CD14-positive monocyte (primary cell): ENCODE measurements around the gene SIGLEC9. TPM values are rescaled to one million over a fixed set of nuclear protein-coding genes. Genes with fewer than 3 reads are reported as not detected.

Source experiments
- DNase-seq, 3 donors: peaks; one replicate each; pipeline ENCODE4 v3.0.0-alpha.2; 2011 to 2022
- H2AFZ ChIP-seq: 2 replicates; pipeline ENCODE4 v1.6.0; 2012; ENCODE audit warnings: mild to moderate bottlenecking, low read depth, low read length, inconsistent platforms; ENCODE audit not compliant: insufficient read depth, poor library complexity, severe bottlenecking
- H3K27ac ChIP-seq, 2 donors: 1 replicate in 1 of 2; 2 replicates in 1 of 2; pipeline ENCODE4 v1.5.1; 2012 to 2013; ENCODE audit warnings: low read length in 2 of 2, control low read depth in 1 of 2, inconsistent platforms in 1 of 2, low read depth in 1 of 2, mild to moderate bottlenecking in 1 of 2
- H3K27me3 ChIP-seq, 2 donors: one replicate each; pipeline versions ENCODE4 v1.6.0 to v1.6.1; 2011 to 2013; ENCODE audit warnings: low read length in 2 of 2; ENCODE audit not compliant: control insufficient read depth in 2 of 2, insufficient read depth in 2 of 2
- H3K36me3 ChIP-seq, 2 donors: replicated peaks in 1 of 2; 1 replicate in 1 of 2; 2 replicates in 1 of 2; pipeline versions ENCODE4 v1.5.1 to v1.6.1; 2012 to 2013; ENCODE audit warnings: low read length in 2 of 2, control low read depth in 1 of 2, inconsistent platforms in 1 of 2, mild to moderate bottlenecking in 1 of 2; ENCODE audit not compliant: insufficient read depth in 2 of 2, control insufficient read depth in 1 of 2
- H3K4me1 ChIP-seq, 2 donors: 1 replicate in 1 of 2; 2 replicates in 1 of 2; pipeline versions ENCODE4 v1.5.1 to v1.6.1; 2012 to 2013; ENCODE audit warnings: low read length in 2 of 2, control low read depth in 1 of 2, inconsistent platforms in 1 of 2, mild to moderate bottlenecking in 1 of 2, moderate library complexity in 1 of 2; ENCODE audit not compliant: insufficient read depth in 2 of 2, control insufficient read depth in 1 of 2
- H3K4me2 ChIP-seq: replicated peaks from 2 replicates; pipeline ENCODE3; 2012; ENCODE audit warnings: low read length, moderate library complexity, mild to moderate bottlenecking; ENCODE audit not compliant: poor library complexity, severe bottlenecking; ENCODE audit errors: extremely low read depth
- H3K4me3 ChIP-seq, 3 experiments: fragments of 200-600 bp in 1 of 3; sonication (generic) in 1 of 3; replicated peaks in 1 of 3; 1 replicate in 2 of 3; 2 replicates in 1 of 3; pipeline ENCODE4 v1.5.1; 2011 to 2013; ENCODE audit warnings: low read length in 3 of 3, mild to moderate bottlenecking in 3 of 3, control low read depth in 2 of 3, low read depth in 2 of 3, inconsistent platforms in 1 of 3, moderate library complexity in 1 of 3
- H3K79me2 ChIP-seq: 2 replicates; pipeline ENCODE4 v1.6.0; 2012; ENCODE audit warnings: mild to moderate bottlenecking, control low read depth, inconsistent platforms, low read length, moderate library complexity; ENCODE audit not compliant: insufficient read depth
- H3K9ac ChIP-seq: 2 replicates; pipeline ENCODE4 v1.6.0; 2017; ENCODE audit warnings: low read length, mild to moderate bottlenecking; ENCODE audit not compliant: insufficient read depth, poor library complexity, severe bottlenecking
- H3K9me3 ChIP-seq, 2 donors: replicated peaks in 1 of 2; 1 replicate in 1 of 2; 2 replicates in 1 of 2; pipeline versions ENCODE4 v1.5.1 to v1.6.1; 2012 to 2013; ENCODE audit warnings: low read length in 2 of 2, control low read depth in 1 of 2; ENCODE audit not compliant: control insufficient read depth in 1 of 2, insufficient read depth in 1 of 2
- H4K20me1 ChIP-seq: 2 replicates; pipeline ENCODE4 v1.6.0; 2012; ENCODE audit warnings: mild to moderate bottlenecking, low read length, control low read depth, moderate library complexity; ENCODE audit not compliant: insufficient read depth
- H3K27ac Mint-ChIP-seq, 7 donors: one replicate each; pipeline ENCODE4 v1.8.0; 2020; ENCODE audit warnings: mild to moderate bottlenecking in 7 of 7, mixed read lengths in 7 of 7, moderate library complexity in 6 of 7, inconsistent platforms in 2 of 7
- H3K27me3 Mint-ChIP-seq, 3 donors: one replicate each; pipeline ENCODE4 v1.8.0; 2021 to 2022; ENCODE audit warnings: low read depth in 3 of 3, mild to moderate bottlenecking in 3 of 3, mixed read lengths in 3 of 3, moderate library complexity in 3 of 3, inconsistent platforms in 1 of 3
- H3K36me3 Mint-ChIP-seq, 2 donors: one replicate each; pipeline ENCODE4 v1.8.0; 2020; ENCODE audit warnings: mixed read lengths in 2 of 2, inconsistent platforms in 1 of 2, mild to moderate bottlenecking in 1 of 2
- H3K4me1 Mint-ChIP-seq: one replicate; pipeline ENCODE4 v1.8.0; 2020; ENCODE audit warnings: mild to moderate bottlenecking, mixed read lengths
- H3K4me3 Mint-ChIP-seq, 2 donors: one replicate each; pipeline ENCODE4 v1.8.0; 2020; ENCODE audit warnings: mild to moderate bottlenecking in 2 of 2, mixed read lengths in 2 of 2, moderate library complexity in 1 of 2
- H3K9me3 Mint-ChIP-seq, 7 donors: one replicate each; pipeline ENCODE4 v1.8.0; 2020 to 2022; ENCODE audit warnings: mixed read lengths in 7 of 7, mild to moderate bottlenecking in 6 of 7, moderate library complexity in 6 of 7, inconsistent platforms in 2 of 7
- WGBS: methylation state at CpG from one replicate; pipeline ENCODE4 v1.1.5; 2013; ENCODE audit warnings: missing lambda C conversion rate; ENCODE audit not compliant: insufficient coverage; 5-methylcytosine and 5-hydroxymethylcytosine counted together
- intact Hi-C, 2 donors: fragments of 100-400 bp; cut with micrococcal nuclease; formaldehyde crosslinking; loops; one replicate each; pipeline versions ENCODE4 v1.15.0 to v1.15.1; 2023
- polyA plus RNA-seq, 3 donors: library from polyadenylated mRNA; depleted of rRNA in 1 of 3; unstranded in 2 of 3; stranded (reverse) in 1 of 3; fragments of 300-500 nt in 2 of 3; fragments of >200 nt in 1 of 3; fragmentation: Illumina TruSeq in 2 of 3; gene quantifications; 1 replicate in 2 of 3; 2 replicates in 1 of 3; pipeline ENCODE4 v1.2.3, GENCODE V29; 2012 to 2021
- TF ChIP-seq, protein P1 (sequence below): fragments of 200-600 bp; IDR thresholded peaks from one replicate; pipeline ENCODE4 v1.8.0; 2022; ENCODE audit warnings: antibody characterized with exemption, mild to moderate bottlenecking

The SIGLEC9 gene
- polyA plus RNA-seq, 3 donors: 87.5 to 137 (median 133) TPM

DNA sequence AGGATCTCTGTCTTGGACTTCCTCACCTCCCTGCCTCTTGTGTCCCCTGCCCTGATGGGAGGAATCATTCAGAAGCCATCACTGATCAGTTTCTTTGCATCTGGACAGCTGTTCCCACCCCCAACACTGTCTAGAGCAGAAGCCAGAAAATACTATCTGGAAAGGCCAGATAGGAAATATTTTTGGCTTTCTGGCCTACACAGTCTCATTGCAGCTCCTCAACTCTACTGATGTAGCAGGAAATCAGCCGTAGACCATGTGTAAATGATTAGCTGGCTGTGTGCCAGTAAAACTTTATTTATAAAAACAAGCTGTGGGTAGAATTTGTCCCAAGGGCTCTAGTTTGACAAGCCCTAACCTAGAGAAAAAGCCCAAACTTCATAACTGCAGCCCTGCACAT lies 23.0 kb downstream of the SIGLEC9 start:
- Histone ChIP-seq H4K20me1 (peaks cover 29% of the 10 kb centered on the region), H3K9ac (no peak overlapping the region), H2AFZ (no peak overlapping the region), H3K4me3 (no peak overlapping the region), H3K36me3 (peaks cover 38 to 59% of the 10 kb centered on the region in 2 donors), H3K4me1 (peaks cover 67 to 86% of the 10 kb centered on the region in 2 donors), H3K79me2 (peaks cover 91% of the 10 kb centered on the region), H3K27ac (peak overlapping the region; percentile 14 to 63), H3K27me3 (no peaks in the 10 kb centered on the region), H3K9me3 (no peaks in the 10 kb centered on the region), H3K4me2 (peak overlapping the region; percentile 64)
- peaks cover 80% of the 10 kb centered on the region for H3K4me1 Mint-ChIP-seq
- H3K9me3 Mint-ChIP-seq: peaks cover 0 to 5% (median 0%) of the 10 kb centered on the region in 7 donors
- TF ChIP-seq, protein P1, sequence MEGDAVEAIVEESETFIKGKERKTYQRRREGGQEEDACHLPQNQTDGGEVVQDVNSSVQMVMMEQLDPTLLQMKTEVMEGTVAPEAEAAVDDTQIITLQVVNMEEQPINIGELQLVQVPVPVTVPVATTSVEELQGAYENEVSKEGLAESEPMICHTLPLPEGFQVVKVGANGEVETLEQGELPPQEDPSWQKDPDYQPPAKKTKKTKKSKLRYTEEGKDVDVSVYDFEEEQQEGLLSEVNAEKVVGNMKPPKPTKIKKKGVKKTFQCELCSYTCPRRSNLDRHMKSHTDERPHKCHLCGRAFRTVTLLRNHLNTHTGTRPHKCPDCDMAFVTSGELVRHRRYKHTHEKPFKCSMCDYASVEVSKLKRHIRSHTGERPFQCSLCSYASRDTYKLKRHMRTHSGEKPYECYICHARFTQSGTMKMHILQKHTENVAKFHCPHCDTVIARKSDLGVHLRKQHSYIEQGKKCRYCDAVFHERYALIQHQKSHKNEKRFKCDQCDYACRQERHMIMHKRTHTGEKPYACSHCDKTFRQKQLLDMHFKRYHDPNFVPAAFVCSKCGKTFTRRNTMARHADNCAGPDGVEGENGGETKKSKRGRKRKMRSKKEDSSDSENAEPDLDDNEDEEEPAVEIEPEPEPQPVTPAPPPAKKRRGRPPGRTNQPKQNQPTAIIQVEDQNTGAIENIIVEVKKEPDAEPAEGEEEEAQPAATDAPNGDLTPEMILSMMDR: no peak
- peaks cover 0 to 2% (median 2%) of the 10 kb centered on the region in 3 donors for H3K27me3 Mint-ChIP-seq
- no peak for DNase-seq
- H3K27ac Mint-ChIP-seq: peak overlapping the region in 5 of 7 donors; percentile 59 to 95 (median 87)
- intact Hi-C loops: loop anchor here (5.0 kb wide), 2 partner anchors 35 to 40 kb away; partner anchors contain the start of gene CTU1 (in 1 of the 2)
- H3K36me3 Mint-ChIP-seq: peaks cover 59 to 73% of the 10 kb centered on the region in 2 donors
- WGBS: no CpG with 5 or more reads among the region's 1 CpG
- H3K4me3 Mint-ChIP-seq: no peak overlapping the region

DNA sequence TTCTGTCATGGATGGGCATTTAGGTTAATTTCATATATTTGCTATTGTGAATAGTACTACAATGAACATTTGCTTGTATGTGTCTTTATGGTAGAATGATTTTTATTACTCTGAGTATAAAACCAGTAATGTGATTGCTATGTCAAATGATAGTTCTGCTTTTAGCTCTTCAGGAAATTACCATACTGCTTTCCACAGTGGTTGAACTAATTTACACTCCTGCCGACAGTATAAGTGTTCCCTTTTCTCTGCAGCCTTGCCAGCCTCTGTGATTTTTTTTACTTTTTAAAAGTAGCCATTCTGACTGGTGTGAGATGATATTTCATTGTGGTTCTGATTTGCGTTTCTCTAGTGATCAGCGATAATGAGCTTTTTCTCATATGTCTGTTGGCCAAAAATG lies 23.9 kb downstream of the SIGLEC9 start:
- Mint-ChIP-seq H3K36me3 (peaks cover 68 to 83% of the 10 kb centered on the region in 2 donors), H3K4me3 (peak overlapping the region; percentile 58 to 85), H3K4me1 (peaks cover 73% of the 10 kb centered on the region), H3K27ac (peak overlapping the region; percentile 67 to 95 (median 91)), H3K9me3 (peaks cover 0 to 5% (median 0%) of the 10 kb centered on the region in 7 donors), H3K27me3 (peaks cover 0 to 2% (median 2%) of the 10 kb centered on the region in 3 donors)
- no peaks in the 10 kb centered on the region for H3K27me3 ChIP-seq
- intact Hi-C loops: loop anchor here (5.0 kb wide), 2 partner anchors 36 to 41 kb away; partner anchors contain the start of gene CTU1 (in 1 of the 2)
- H3K36me3 ChIP-seq: peaks cover 47 to 68% of the 10 kb centered on the region in 2 donors
- WGBS: 7% methylated on average over 3 of the region's 3 CpGs
- H2AFZ ChIP-seq: no peak overlapping the region
- H3K4me2 ChIP-seq: peak overlapping the region; percentile 64
- H3K79me2 ChIP-seq: peaks cover 84% of the 10 kb centered on the region
- TF ChIP-seq, protein P1: no peak
- peaks cover 58 to 77% of the 10 kb centered on the region in 2 donors for H3K4me1 ChIP-seq
- peak overlapping the region; percentile 5 to 68 (median 19) for H3K4me3 ChIP-seq
- peak in 2 of 3 donors; percentile 47 to 63 for DNase-seq
- peaks cover 36% of the 10 kb centered on the region for H4K20me1 ChIP-seq
- H3K27ac ChIP-seq: peak overlapping the region in 1 of 2 donors; percentile 63
- no peak overlapping the region for H3K9ac ChIP-seq
- no peaks in the 10 kb centered on the region for H3K9me3 ChIP-seq
